Measurements from ENCODE around the gene SLC17A1. TPM values are rescaled to one million over a fixed set of nuclear protein-coding genes. Genes with fewer than 3 reads are reported as not detected.

The SLC17A1 gene
- total RNA-seq, result not detected
- long read RNA-seq, result 0 reads

- no peak for DNase-seq (ENCODE audit: low spot score)
- intact Hi-C loops (cut with DNase I), result no loop called here
Measured at GRCh38 chr6:25831532-25832306, at the start of gene SLC17A1. Gene SLC17A1 (minus strand): TSS chr6:25832052. CDS start chr6:25830557, 1,495 bp downstream.

GRCh38 chr6:25880601-25881000, 48.7 kb upstream of the SLC17A1 start:
- DNase-seq (ENCODE audit: low spot score), result no peak
- intact Hi-C loops (cut with DNase I), result no loop called here

- intact Hi-C loops (cut with DNase I), result no loop called here
- no peak for DNase-seq (ENCODE audit: low spot score)
Measured at GRCh38 chr6:25878721-25879322, 47.0 kb upstream of the SLC17A1 start.

- intact Hi-C loops (cut with DNase I), result no loop called here
- no peak for DNase-seq (ENCODE audit: low spot score)
Measured at GRCh38 chr6:25875926-25876602, 44.2 kb upstream of the SLC17A1 start.

GRCh38 chr6:25875563-25875905, 43.7 kb upstream of the SLC17A1 start:
- DNase-seq (ENCODE audit: low spot score), result no peak
- intact Hi-C loops (cut with DNase I), result no loop called here

GRCh38 chr6:25874822-25875562, 43.1 kb upstream of the SLC17A1 start:
- no peak for DNase-seq (ENCODE audit: low spot score)
- intact Hi-C loops (cut with DNase I), result no loop called here

GRCh38 chr6:25874118-25874517, 42.3 kb upstream of the SLC17A1 start, which contains the start of gene SLC17A3:
Gene SLC17A3 (minus strand): TSS chr6:25874243. CDS start chr6:25868387, 5,856 bp downstream.
- intact Hi-C loops (cut with DNase I), result no loop called here

GRCh38 chr6:25872814-25873213, 41.0 kb upstream of the SLC17A1 start:
- no peak for DNase-seq (ENCODE audit: low spot score)
- intact Hi-C loops (cut with DNase I), result no loop called here

More at GRCh38 chr6:25874118-25874517, 42.3 kb upstream of the SLC17A1 start, which contains the start of gene SLC17A3:
- DNase-seq (ENCODE audit: low spot score), result no peak

GRCh38 chr6:25869840-25870239, 38.0 kb upstream of the SLC17A1 start:
- intact Hi-C loops (cut with DNase I), result no loop called here
- DNase-seq (ENCODE audit: low spot score), result no peak

- DNase-seq (ENCODE audit: low spot score), result no peak
- intact Hi-C loops (cut with DNase I), result no loop called here
Measured at GRCh38 chr6:25868436-25869183, 36.8 kb upstream of the SLC17A1 start.

GRCh38 chr6:25866011-25866410, 34.2 kb upstream of the SLC17A1 start:
- DNase-seq (ENCODE audit: low spot score), result no peak

GRCh38 chr6:25863360-25863759, 31.5 kb upstream of the SLC17A1 start:
- DNase-seq (ENCODE audit: low spot score), result no peak
- intact Hi-C loops (cut with DNase I), result no loop called here

More at GRCh38 chr6:25866011-25866410, 34.2 kb upstream of the SLC17A1 start:
- intact Hi-C loops (cut with DNase I), result no loop called here

- no peak for DNase-seq (ENCODE audit: low spot score)
- intact Hi-C loops (cut with DNase I), result no loop called here
Measured at GRCh38 chr6:25862199-25862598, 30.3 kb upstream of the SLC17A1 start.

GRCh38 chr6:25852756-25853155, 20.9 kb upstream of the SLC17A1 start:
- intact Hi-C loops (cut with DNase I), result no loop called here

GRCh38 chr6:25851961-25852360, 20.1 kb upstream of the SLC17A1 start:
- intact Hi-C loops (cut with DNase I), result no loop called here
- DNase-seq (ENCODE audit: low spot score), result no peak

More at GRCh38 chr6:25852756-25853155, 20.9 kb upstream of the SLC17A1 start:
- no peak for DNase-seq (ENCODE audit: low spot score)

- DNase-seq (ENCODE audit: low spot score), result no peak
- intact Hi-C loops (cut with DNase I), result no loop called here
Measured at GRCh38 chr6:25844518-25844917, 12.7 kb upstream of the SLC17A1 start.

- no peak for DNase-seq (ENCODE audit: low spot score)
- intact Hi-C loops (cut with DNase I), result no loop called here
Measured at GRCh38 chr6:25842526-25842925, 10.7 kb upstream of the SLC17A1 start.

- no peak for DNase-seq (ENCODE audit: low spot score)
- intact Hi-C loops (cut with DNase I), result no loop called here
Measured at GRCh38 chr6:25835442-25836283, 3.8 kb upstream of the SLC17A1 start.

Data from cardiac septum (tissue), 1 donor.